ENCODE measurements around the gene USP40.
"Not testable (repeated sequence)": the region's sequence is repeated elsewhere in the genome, so short reads cannot be mapped to it uniquely, and the experiment has no call there.

Gene USP40

GRCh38 chr2:233566141-233566956 lies at the start of gene USP40:
TSS of gene USP40 (minus strand) at chr2:233566782. CDS start at chr2:233565554, 1,228 bp downstream.
- DNase-seq: peak; percentile 33

- no peak for DNase-seq
Observed at GRCh38 chr2:233611284-233611683, 44.7 kb upstream of the USP40 start.

- no peak for DNase-seq
Observed at GRCh38 chr2:233605680-233606079, 39.1 kb upstream of the USP40 start.

- DNase-seq: no peak
Observed at GRCh38 chr2:233604826-233605225, 38.2 kb upstream of the USP40 start.

GRCh38 chr2:233603520-233603919 lies 36.9 kb upstream of the USP40 start:
- no peak for DNase-seq

GRCh38 chr2:233602076-233602475 lies 35.5 kb upstream of the USP40 start:
- DNase-seq: no peak

GRCh38 chr2:233600386-233600785 lies 33.8 kb upstream of the USP40 start:
- no peak for DNase-seq

GRCh38 chr2:233598952-233599351 lies 32.4 kb upstream of the USP40 start:
- no peak for DNase-seq

GRCh38 chr2:233597522-233597921 lies 30.9 kb upstream of the USP40 start:
- DNase-seq: no peak

- DNase-seq: no peak
Observed at GRCh38 chr2:233593201-233593600, 26.6 kb upstream of the USP40 start.

- not testable (repeated sequence) for DNase-seq
Observed at GRCh38 chr2:233592706-233593105, 26.1 kb upstream of the USP40 start.

- no peak for DNase-seq
Observed at GRCh38 chr2:233588400-233588799, 21.8 kb upstream of the USP40 start.

- no peak for DNase-seq
Observed at GRCh38 chr2:233584210-233584609, 17.6 kb upstream of the USP40 start.

- DNase-seq: not testable (repeated sequence)
Observed at GRCh38 chr2:233583217-233583965, 16.8 kb upstream of the USP40 start.

- not testable (repeated sequence) for DNase-seq
Observed at GRCh38 chr2:233577341-233577740, 10.8 kb upstream of the USP40 start.

GRCh38 chr2:233572468-233572867 lies 5.9 kb upstream of the USP40 start:
- no peak for DNase-seq

GRCh38 chr2:233571462-233571861 lies 4.9 kb upstream of the USP40 start:
- no peak for DNase-seq

GRCh38 chr2:233571001-233571400 lies 4.4 kb upstream of the USP40 start:
- no peak for DNase-seq

- DNase-seq: no peak
Observed at GRCh38 chr2:233565685-233566140, 869 bp downstream of the USP40 start.

GRCh38 chr2:233563663-233564430 lies 2.7 kb downstream of the USP40 start:
- DNase-seq: no peak

- DNase-seq: no peak
Observed at GRCh38 chr2:233556881-233557736, 9.5 kb downstream of the USP40 start.

GRCh38 chr2:233553366-233553765 lies 13.2 kb downstream of the USP40 start:
- DNase-seq: no peak

Measured in 8988T (cell line).